OCI-LY1 (cell line): Measurements from ENCODE around the gene COMT.
"Not testable (repeated sequence)": the region's sequence is repeated elsewhere in the genome, so short reads cannot be mapped to it uniquely, and the experiment has no call there.

Source experiments
- CTCF ChIP-seq: fragments of 200-600 bp; sonication (generic), shearing (Covaris generic); IDR thresholded peaks from 2 replicates; pipeline ENCODE4 v1.5.1; 2017; ENCODE audit warnings: mild to moderate bottlenecking, antibody characterized with exemption, low read length, moderate library complexity, mixed read lengths
- EZH2 ChIP-seq: fragments of 200-600 bp; sonication (generic), shearing (Covaris generic); IDR thresholded peaks from 2 replicates; pipeline ENCODE4 v1.8.0; 2017; ENCODE audit warnings: borderline replicate concordance, mixed run types, mild to moderate bottlenecking, antibody characterized with exemption, low read length, moderate library complexity, mixed read lengths

- TF ChIP-seq CTCF, EZH2: not testable (repeated sequence)
Observed at GRCh38 chr22:19906864-19907263, 34.7 kb upstream of the COMT start.
